ENCODE data around the gene PPP4R3B. TPM values are rescaled to one million over a fixed set of nuclear protein-coding genes. Genes with fewer than 3 reads are reported as not detected.
A peak's percentile ranks its signal among the peaks of the same experiment; 100 is the strongest.

PPP4R3B gene
- total and polyA plus RNA-seq, 2 of the 13 experiments (the other 11 are each of a cell fraction or from before 2014, with no cell fraction given): 24.2 to 53.0 TPM

GRCh38 chr2:55620123-55620779, 2.8 kb upstream of the PPP4R3B start (continued):
- TF ChIP-seq, protein P1, sequence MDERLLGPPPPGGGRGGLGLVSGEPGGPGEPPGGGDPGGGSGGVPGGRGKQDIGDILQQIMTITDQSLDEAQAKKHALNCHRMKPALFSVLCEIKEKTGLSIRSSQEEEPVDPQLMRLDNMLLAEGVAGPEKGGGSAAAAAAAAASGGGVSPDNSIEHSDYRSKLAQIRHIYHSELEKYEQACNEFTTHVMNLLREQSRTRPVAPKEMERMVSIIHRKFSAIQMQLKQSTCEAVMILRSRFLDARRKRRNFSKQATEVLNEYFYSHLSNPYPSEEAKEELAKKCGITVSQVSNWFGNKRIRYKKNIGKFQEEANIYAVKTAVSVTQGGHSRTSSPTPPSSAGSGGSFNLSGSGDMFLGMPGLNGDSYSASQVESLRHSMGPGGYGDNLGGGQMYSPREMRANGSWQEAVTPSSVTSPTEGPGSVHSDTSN (CRISPR knock-in tag; IDR thresholded peaks at IDR 0.05): peak; percentile 83
- TF ChIP-seq MAFF (IDR thresholded peaks at IDR 0.05; ENCODE audit: low read depth, low read length) (0 out of 2 replicates have a peak, but pooled peaks have one; percentile 39), RBFOX2 (IDR thresholded peaks at IDR 0.05; ENCODE audit: low read depth, low read length) (peak; percentile 55), HMGXB4 (CRISPR knock-in tag; IDR thresholded peaks at IDR 0.05; ENCODE audit: borderline replicate concordance in 1 of 2, low read depth in 1 of 2) (peak; percentile 51 to 66; a peak in 3 of 4 replicates), MAFK (conservative IDR thresholded peaks at IDR 0.05 in 1 of 2, IDR thresholded peaks at IDR 0.05 in 1 of 2; ENCODE audit: low read length in 2 of 2) (peak; percentile 43 to 50), SAP130 (CRISPR knock-in tag; IDR thresholded peaks at IDR 0.05; ENCODE audit: low read depth) (peak; percentile 58), CENPX (CRISPR knock-in tag; IDR thresholded peaks at IDR 0.05) (0 out of 2 replicates have a peak, but pooled peaks have one; percentile 40), FOXA1 (IDR thresholded peaks at IDR 0.05) (no peak), FOXA1 (CRISPR knock-in tag; IDR thresholded peaks at IDR 0.05) (peak; percentile 40; the same call in 1 of the 2 replicates), XRCC5 (optimal IDR thresholded peaks at IDR 0.05; ENCODE audit: low read length) (peak; percentile 76), ZNF496 (CRISPR knock-in tag; IDR thresholded peaks at IDR 0.05; ENCODE audit: insufficient replicate concordance) (no peak)
- TF ChIP-seq, protein P2, sequence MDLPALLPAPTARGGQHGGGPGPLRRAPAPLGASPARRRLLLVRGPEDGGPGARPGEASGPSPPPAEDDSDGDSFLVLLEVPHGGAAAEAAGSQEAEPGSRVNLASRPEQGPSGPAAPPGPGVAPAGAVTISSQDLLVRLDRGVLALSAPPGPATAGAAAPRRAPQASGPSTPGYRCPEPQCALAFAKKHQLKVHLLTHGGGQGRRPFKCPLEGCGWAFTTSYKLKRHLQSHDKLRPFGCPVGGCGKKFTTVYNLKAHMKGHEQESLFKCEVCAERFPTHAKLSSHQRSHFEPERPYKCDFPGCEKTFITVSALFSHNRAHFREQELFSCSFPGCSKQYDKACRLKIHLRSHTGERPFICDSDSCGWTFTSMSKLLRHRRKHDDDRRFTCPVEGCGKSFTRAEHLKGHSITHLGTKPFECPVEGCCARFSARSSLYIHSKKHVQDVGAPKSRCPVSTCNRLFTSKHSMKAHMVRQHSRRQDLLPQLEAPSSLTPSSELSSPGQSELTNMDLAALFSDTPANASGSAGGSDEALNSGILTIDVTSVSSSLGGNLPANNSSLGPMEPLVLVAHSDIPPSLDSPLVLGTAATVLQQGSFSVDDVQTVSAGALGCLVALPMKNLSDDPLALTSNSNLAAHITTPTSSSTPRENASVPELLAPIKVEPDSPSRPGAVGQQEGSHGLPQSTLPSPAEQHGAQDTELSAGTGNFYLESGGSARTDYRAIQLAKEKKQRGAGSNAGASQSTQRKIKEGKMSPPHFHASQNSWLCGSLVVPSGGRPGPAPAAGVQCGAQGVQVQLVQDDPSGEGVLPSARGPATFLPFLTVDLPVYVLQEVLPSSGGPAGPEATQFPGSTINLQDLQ (CRISPR knock-in tag; IDR thresholded peaks at IDR 0.05): peak; percentile 29; the same call in 1 of the 2 replicates
- TF ChIP-seq, protein P3, sequence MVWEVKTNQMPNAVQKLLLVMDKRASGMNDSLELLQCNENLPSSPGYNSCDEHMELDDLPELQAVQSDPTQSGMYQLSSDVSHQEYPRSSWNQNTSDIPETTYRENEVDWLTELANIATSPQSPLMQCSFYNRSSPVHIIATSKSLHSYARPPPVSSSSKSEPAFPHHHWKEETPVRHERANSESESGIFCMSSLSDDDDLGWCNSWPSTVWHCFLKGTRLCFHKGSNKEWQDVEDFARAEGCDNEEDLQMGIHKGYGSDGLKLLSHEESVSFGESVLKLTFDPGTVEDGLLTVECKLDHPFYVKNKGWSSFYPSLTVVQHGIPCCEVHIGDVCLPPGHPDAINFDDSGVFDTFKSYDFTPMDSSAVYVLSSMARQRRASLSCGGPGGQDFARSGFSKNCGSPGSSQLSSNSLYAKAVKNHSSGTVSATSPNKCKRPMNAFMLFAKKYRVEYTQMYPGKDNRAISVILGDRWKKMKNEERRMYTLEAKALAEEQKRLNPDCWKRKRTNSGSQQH (CRISPR knock-in tag; IDR thresholded peaks at IDR 0.05; ENCODE audit: low read depth): 0 out of 2 replicates have a peak, but pooled peaks have one; percentile 22
- TF ChIP-seq, protein P4, sequence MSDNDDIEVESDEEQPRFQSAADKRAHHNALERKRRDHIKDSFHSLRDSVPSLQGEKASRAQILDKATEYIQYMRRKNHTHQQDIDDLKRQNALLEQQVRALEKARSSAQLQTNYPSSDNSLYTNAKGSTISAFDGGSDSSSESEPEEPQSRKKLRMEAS (IDR thresholded peaks at IDR 0.05): 0 out of 2 replicates have a peak, but pooled peaks have one; percentile 19
